ENCODE results near the gene NUP88. TPM values are rescaled to one million over a fixed set of nuclear protein-coding genes. Genes with fewer than 3 reads are reported as not detected.
A peak's percentile ranks its signal among the peaks of the same experiment; 100 is the strongest.

NUP88 gene
- 56.6 and 65.2 TPM in 2 replicates for total RNA-seq
- polyA plus RNA-seq, result 38.0 and 50.8 TPM in 2 replicates

DNA sequence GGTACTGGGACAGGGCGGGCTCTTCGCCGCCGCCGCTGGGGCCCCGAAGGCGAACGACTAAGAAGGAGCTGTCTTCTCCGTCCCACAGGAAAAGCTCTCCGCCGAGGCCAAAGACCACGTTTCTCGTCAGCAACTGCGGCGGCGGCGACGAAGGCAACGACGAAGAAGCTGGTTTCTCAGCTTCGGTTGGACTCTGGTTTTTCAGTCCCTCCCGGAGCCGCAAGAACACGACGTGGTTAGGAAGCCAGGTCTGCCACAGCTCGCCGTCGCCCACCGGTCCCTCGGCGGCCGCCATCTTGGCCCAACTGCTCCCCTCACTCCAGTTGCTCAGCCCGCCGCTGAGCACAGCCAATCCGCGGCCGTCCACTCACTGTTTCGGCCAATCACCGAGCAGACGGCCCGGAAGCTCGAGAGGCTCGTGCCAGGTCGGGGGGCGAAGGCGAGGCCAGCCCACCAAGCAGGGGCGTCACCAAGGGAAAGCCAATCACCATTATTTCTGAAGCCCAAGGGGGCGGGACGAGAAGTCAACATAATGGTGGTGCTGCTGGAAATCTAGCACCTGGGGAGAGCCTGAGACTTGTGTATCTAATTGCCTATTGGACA lies at the start of gene NUP88:
Gene NUP88 (minus strand): TSS at position 307 of the 603 bp plus-strand sequence. CDS start 12 bp downstream, at position 295.
- Histone ChIP-seq H2AFZ (peak within 1 kb of the TSS; percentile 45), H3K36me3 (replicated peaks; ENCODE audit: insufficient read depth, low read depth) (no peaks in the 10 kb centered on the region), H3K9me3 (ENCODE audit: low read depth) (no peaks in the 10 kb centered on the region), H3K4me3 (peak within 1 kb of the TSS; percentile 59), H3K9me2 (replicated peaks; ENCODE audit: insufficient read depth) (no peaks in the 10 kb centered on the region), H3K27me3 (no peaks in the 10 kb centered on the region), H3K27ac (peak within 1 kb of the TSS; percentile 97), H3K4me1 (ENCODE audit: insufficient read depth) (peaks cover 23% of the 10 kb centered on the region), H3K4me2 (peak within 1 kb of the TSS; percentile 90), H4K20me1 (ENCODE audit: insufficient read depth, poor library complexity, severe bottlenecking) (no peaks in the 10 kb centered on the region), H3K79me2 (peaks cover 81% of the 10 kb centered on the region)
- peak; percentile 98 for DNase-seq (ENCODE audit: low spot score)
- WGBS (ENCODE audit: low lambda C conversion rate, missing lambda C conversion rate), result under 1% methylated on average over 49 of the region's 49 CpGs
- TF ChIP-seq EZH2 (IDR thresholded peaks at IDR 0.05; ENCODE audit: borderline replicate concordance), result no peak
- TF ChIP-seq, protein P1, sequence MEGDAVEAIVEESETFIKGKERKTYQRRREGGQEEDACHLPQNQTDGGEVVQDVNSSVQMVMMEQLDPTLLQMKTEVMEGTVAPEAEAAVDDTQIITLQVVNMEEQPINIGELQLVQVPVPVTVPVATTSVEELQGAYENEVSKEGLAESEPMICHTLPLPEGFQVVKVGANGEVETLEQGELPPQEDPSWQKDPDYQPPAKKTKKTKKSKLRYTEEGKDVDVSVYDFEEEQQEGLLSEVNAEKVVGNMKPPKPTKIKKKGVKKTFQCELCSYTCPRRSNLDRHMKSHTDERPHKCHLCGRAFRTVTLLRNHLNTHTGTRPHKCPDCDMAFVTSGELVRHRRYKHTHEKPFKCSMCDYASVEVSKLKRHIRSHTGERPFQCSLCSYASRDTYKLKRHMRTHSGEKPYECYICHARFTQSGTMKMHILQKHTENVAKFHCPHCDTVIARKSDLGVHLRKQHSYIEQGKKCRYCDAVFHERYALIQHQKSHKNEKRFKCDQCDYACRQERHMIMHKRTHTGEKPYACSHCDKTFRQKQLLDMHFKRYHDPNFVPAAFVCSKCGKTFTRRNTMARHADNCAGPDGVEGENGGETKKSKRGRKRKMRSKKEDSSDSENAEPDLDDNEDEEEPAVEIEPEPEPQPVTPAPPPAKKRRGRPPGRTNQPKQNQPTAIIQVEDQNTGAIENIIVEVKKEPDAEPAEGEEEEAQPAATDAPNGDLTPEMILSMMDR (IDR thresholded peaks at IDR 0.05; ENCODE audit: poor library complexity), result no peak

DNA sequence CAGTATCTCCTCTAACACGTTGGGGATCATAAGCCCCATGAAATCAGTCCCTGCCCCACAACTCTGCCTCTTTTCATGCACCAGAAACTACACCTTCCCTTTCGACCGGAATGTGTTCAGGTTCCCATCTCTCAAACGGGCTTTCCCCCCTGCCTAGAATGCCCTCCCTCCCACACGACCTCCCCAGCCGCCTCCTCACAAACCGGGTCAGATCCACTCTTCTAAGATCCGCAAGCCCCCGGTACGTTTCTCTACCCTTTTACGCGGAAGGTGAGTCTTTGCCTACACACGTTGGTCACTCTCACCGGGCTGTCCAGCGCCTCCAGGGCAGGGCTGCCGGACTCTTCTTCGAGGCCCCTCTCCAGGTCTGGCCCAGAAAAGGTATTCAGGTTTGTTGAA lies 48.6 kb upstream of the NUP88 start:
- peaks cover 53% of the 10 kb centered on the region for H3K79me2 ChIP-seq
- under 1% methylated on average over 17 of the region's 17 CpGs for WGBS (ENCODE audit: low lambda C conversion rate, missing lambda C conversion rate)
- no peaks in the 10 kb centered on the region for H3K27me3 ChIP-seq
- peaks cover 9% of the 10 kb centered on the region for H3K4me1 ChIP-seq (ENCODE audit: insufficient read depth)
- peak overlapping the region; percentile 92 for H3K4me2 ChIP-seq
- H3K27ac ChIP-seq, result peak overlapping the region; percentile 32
- TF ChIP-seq, protein P1 (IDR thresholded peaks at IDR 0.05; ENCODE audit: poor library complexity), result no peak
- no peak for TF ChIP-seq EZH2phosphoT487 (IDR thresholded peaks at IDR 0.05; ENCODE audit: low read depth, severe bottlenecking, unreplicated experiment)
- TF ChIP-seq EZH2 (IDR thresholded peaks at IDR 0.05; ENCODE audit: borderline replicate concordance), result no peak
- peak overlapping the region; percentile 67 for H2AFZ ChIP-seq
- peak overlapping the region; percentile 73 for H3K4me3 ChIP-seq
- no peaks in the 10 kb centered on the region for H3K9me2 ChIP-seq (replicated peaks; ENCODE audit: insufficient read depth)
- DNase-seq (ENCODE audit: low spot score), result no peak
- H3K36me3 ChIP-seq (replicated peaks; ENCODE audit: insufficient read depth, low read depth), result no peaks in the 10 kb centered on the region
- H4K20me1 ChIP-seq (ENCODE audit: insufficient read depth, poor library complexity, severe bottlenecking), result no peaks in the 10 kb centered on the region
- no peaks in the 10 kb centered on the region for H3K9me3 ChIP-seq (ENCODE audit: low read depth)

DNA sequence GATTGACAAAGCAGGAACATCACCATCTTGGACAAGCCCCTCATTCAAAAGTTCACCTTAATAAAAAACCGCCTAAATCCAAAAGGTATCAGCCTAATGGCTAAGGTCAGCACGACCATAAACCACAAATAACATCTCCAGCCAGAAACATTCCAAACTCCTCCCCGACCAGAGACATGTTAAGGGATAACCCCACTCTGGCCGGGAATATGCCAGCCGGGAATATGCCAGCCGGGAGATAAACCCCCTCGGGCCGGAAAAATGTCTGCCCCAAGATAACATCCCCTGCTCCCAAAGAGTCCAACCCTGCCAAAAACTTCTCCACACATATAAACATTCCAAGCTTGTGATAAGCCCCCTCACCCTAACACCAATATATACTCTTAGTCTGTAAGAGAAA lies 48.0 kb upstream of the NUP88 start:
- Histone ChIP-seq H3K4me1 (ENCODE audit: insufficient read depth) (peaks cover 9% of the 10 kb centered on the region), H3K9me3 (ENCODE audit: low read depth) (no peaks in the 10 kb centered on the region), H3K79me2 (peaks cover 60% of the 10 kb centered on the region), H2AFZ (peak overlapping the region; percentile 67), H4K20me1 (ENCODE audit: insufficient read depth, poor library complexity, severe bottlenecking) (no peaks in the 10 kb centered on the region), H3K36me3 (replicated peaks; ENCODE audit: insufficient read depth, low read depth) (no peaks in the 10 kb centered on the region), H3K27ac (peak overlapping the region; percentile 32), H3K4me2 (peak overlapping the region; percentile 92), H3K4me3 (peak overlapping the region; percentile 73), H3K9me2 (replicated peaks; ENCODE audit: insufficient read depth) (no peaks in the 10 kb centered on the region), H3K27me3 (no peaks in the 10 kb centered on the region)
- 3% methylated on average over 8 of the region's 8 CpGs for WGBS (ENCODE audit: low lambda C conversion rate, missing lambda C conversion rate)
- DNase-seq (ENCODE audit: low spot score), result no peak
- TF ChIP-seq EZH2phosphoT487 (IDR thresholded peaks at IDR 0.05; ENCODE audit: low read depth, severe bottlenecking, unreplicated experiment) (no peak), EZH2 (IDR thresholded peaks at IDR 0.05; ENCODE audit: borderline replicate concordance) (no peak)
- TF ChIP-seq, protein P1 (IDR thresholded peaks at IDR 0.05; ENCODE audit: poor library complexity), result no peak

Data from hepatocyte (in vitro differentiated cells).